NCI-H146 (cell line): ENCODE measurements around the gene SLC39A9.
A peak's percentile ranks its signal among the peaks of the same experiment; 100 is the strongest.

Experiments
- DNase-seq: peaks from one replicate; lab custom pipeline; 2025; lab: John Stamatoyannopoulos, UW

Gene SLC39A9

GRCh38 chr14:69398053-69398817 lies at the start of gene SLC39A9, which contains the start of gene ERH:
SLC39A9 (plus strand) TSS chr14:69398692; CDS start chr14:69399370, 678 bp downstream.
ERH (minus strand) TSS chr14:69398299; CDS start chr14:69398233, 66 bp downstream.
- peak; percentile 92 for DNase-seq

GRCh38 chr14:69349091-69349777 lies 49.3 kb upstream of the SLC39A9 start:
- no peak for DNase-seq

DNA sequence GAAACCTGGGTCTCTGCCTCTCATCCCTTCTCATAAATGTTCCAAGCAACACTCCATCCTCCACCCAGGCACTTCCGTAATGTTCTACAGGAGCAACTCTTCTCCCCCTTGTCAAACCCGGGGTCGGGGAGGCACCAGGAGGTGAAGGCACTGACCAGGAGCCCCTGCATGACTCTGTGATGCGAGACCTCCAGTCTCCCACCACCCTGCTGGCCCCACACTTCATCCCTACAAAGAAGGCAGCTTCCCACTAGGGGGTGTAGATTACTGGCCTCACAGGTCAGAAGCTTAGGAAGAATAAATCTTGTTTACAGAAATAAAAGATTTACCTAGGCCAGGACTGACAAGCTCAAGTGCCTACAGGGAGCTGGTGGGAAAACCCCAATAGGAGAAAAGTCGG lies 47.6 kb upstream of the SLC39A9 start:
- no peak for DNase-seq

DNA sequence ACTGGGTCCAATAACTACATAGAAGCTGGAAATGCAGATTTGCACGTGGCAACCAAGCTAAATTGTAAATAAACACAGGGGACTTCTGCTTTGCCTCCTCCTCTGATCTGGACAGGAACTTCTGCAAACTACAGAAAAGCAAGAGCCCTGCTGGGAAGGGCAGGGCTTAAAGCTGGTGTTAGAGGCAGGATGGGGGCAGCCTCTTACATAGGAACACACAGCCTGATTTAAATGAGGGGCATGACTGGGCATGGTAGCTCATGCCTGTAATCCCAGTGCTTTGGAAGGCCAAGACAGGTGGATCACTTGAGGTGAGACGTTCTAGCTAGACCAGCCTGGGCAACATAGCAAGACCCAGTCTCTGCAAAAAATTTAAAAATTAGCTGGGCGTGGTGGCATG lies 47.1 kb upstream of the SLC39A9 start:
- DNase-seq: no peak

DNA sequence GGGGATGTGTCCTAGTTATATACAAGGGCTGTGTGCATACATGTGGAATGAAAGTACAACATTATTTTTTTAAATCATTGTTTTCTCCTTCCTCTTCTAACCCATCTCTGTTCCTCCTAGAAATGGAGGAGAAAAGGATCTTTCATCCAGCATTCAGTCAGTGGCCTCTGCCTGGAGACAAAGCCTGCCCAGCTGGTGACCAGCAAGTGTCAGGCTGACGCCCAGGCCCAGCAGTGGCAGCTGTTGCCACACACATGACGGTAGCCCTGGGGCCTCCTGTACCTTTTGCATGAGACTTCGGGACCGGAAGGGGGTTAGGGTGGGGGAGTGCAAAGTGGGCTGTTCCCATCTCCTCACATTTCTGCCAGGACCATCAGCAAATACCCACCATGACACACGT lies 46.6 kb upstream of the SLC39A9 start:
- no peak for DNase-seq

DNA sequence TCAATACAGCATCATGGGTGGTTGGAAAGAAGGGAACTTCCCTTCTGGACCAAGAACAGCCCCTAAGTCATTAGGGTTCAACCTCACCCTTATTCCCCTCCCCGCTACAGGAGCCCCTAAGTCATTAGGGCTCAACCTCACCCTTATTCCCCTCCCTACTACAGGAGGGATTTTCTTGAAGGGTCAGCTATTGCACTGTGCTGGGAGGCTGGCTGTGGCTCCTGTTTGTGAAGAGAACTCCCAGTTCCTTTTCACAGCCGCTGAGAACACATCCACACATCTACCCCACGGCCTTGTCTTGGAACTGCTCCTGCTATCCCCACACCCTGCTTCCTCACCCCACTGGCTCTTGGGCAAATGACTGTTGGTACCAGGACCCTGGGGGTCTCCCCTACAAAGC lies 45.3 kb upstream of the SLC39A9 start:
- no peak for DNase-seq

DNA sequence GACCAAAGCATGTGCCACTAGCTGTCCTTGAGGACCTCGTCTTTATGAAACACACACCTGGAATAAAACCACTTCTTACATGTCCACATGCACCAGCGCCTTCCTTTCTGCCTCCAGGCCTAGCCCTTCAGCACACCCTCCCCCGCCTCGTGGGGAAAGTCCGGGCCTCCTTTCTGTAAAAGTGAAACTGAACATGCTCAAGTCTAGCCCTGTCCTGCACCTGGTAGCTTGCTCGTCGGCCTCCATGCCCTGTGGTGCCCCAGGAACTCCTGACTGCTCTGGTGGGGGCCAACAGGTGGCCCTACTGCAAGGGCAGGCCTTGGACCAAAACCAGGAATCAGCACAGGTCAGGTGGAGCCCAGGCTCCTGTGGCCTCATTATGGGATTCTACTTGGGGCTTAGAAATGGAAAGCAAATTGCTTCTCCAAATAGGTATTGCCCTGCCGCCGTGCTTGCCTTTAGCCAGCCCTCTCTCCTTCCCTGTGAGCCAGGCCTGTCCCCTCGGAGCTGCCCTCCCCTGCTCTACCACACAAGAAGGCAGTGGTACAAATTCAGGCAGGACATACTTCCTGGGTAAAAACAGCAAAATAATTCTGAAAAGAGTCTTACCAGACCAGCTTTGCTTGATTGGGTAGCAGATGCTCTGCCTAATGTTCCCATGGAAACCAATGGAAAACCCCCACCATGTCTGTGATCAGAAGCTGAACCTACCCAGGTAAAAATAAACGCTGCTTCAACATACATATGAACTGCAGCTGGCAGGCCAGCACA lies 43.9 kb upstream of the SLC39A9 start:
- DNase-seq: no peak

- no peak for DNase-seq
Measured at GRCh38 chr14:69355154-69355597, 43.3 kb upstream of the SLC39A9 start.

DNA sequence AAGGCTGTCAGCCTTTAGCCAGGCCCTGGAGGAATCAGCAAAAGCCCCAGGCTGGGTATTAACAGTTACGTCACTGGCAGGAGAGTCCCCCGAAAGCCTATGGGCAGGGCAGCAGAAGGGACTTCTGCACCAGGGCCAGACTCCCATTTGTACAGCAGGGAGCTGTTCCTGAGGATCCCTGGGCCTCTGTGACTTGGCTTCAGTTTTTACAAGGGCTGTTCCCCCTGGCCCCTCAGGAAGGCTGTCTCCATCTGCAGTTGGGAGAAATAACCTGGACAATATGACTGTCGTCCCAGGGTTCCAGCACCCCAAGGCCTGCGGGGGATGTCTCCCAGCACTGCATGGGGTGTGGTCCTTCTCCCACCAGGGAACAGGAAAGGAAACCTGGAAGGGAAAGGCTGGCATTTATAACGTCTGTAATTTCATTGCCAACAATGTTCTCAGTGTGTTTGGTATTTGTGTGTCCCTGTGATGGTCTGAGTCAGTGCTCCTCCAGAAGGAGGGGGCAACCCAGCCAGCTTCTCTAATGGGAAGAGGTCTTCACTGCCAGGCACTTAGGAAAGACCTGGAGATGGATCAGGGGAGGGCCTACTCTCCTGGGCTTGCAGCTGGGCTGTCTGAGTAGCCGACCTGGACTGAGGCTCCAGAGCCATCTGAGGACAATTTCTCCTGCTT lies 42.7 kb upstream of the SLC39A9 start:
- no peak for DNase-seq

- DNase-seq: no peak
Measured at GRCh38 chr14:69356903-69357543, 41.5 kb upstream of the SLC39A9 start.

- DNase-seq: no peak
Measured at GRCh38 chr14:69357544-69358200, 40.8 kb upstream of the SLC39A9 start.

- no peak for DNase-seq
Measured at GRCh38 chr14:69358233-69358963, 40.1 kb upstream of the SLC39A9 start.

GRCh38 chr14:69358966-69359365 lies 39.5 kb upstream of the SLC39A9 start:
- no peak for DNase-seq

GRCh38 chr14:69360438-69361108 lies 37.9 kb upstream of the SLC39A9 start:
- DNase-seq: no peak

- DNase-seq: no peak
Measured at GRCh38 chr14:69363055-69363454, 35.4 kb upstream of the SLC39A9 start.

DNA sequence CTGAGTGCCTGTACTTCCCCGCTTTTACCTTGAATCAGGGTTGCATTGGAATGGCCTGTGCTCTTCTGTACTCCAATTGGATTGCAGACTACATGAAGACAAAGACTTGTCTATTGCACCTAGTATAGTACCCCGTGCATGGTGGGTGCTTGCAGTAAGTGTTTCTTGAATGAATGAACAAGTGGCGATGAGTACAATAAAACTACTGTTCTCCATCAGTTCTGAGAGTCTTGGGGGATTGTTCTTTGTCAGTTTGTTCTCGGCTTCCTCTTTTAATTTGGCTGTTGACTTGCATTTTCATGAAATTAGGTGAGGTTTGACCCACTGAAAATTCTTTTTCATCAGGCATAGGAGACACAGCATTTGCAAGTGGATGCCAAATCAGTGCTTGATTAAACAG lies 34.5 kb upstream of the SLC39A9 start:
- no peak for DNase-seq

DNA sequence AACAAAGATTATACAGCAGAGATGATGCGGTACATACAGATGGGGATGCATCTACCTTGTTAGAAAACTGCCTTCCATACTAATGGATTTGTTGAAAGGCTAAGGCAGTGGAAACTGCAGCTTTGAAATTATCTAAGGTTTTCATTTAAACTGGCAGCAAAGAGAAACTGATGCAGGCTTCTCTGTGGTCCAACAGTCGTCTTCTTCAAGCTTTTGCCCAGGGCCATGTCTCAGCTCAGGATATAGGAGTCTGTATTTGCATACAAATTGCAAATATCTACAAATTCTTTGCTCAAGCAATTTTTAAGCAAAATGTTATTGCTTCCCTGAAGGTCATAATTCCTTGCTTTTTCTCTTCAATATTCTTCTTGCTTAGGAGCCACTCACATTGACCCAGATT lies 34.1 kb upstream of the SLC39A9 start:
- no peak for DNase-seq

- no peak for DNase-seq
Measured at GRCh38 chr14:69366069-69366468, 32.4 kb upstream of the SLC39A9 start.

DNA sequence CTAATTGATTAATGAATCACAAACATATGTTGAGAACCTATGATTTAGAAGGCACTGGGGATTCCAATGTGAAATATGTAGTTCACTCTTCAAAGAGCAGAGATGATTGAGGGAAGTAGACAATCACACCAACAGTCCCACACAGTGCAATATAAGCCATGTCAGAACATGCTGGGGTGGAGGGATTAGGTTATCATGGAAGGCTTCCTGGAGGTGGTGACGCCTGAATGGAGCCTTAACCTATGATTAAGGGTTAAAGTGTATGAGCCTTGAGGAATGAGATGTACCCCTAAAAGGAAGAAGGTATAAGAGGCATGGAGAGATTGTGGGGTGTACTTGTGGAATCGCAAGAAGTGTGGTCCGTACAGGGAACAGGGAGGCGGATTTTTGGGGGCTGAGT lies 31.7 kb upstream of the SLC39A9 start:
- DNase-seq: no peak

DNA sequence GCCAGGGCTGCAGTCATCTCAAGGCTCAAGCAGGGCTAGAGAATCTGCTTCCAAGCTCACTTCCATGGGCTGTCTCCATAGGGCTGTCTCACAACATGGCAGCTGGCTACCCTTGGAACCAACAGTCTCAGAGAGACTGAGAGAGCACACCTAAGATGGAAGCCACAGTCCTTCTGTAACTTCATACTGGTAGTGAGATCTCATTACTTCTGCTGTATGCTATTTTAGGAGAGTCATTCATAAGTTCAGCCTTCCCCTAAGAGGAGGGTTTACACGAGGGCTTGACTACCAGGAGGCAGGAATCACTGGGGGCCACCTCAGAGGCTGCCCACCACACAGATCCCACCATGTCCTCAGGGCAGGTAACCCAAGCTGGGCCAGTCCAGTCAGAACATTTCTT lies 30.1 kb upstream of the SLC39A9 start:
- no peak for DNase-seq
